Activated T-cell treated with anti-CD3 and anti-CD28 coated beads, Interleukin-2, amount 50 U/mL, for 48 hours (primary cell): Measurements from ENCODE around the gene ATRNL1.

ENCODE experiments used
- DNase-seq, 2 experiments: peaks; one replicate each; pipeline ENCODE4 v3.0.0-alpha.2; 2020

The ATRNL1 gene

GRCh38 chr10:115854740-115855435 lies 761.7 kb downstream of the ATRNL1 start:
- no peak for DNase-seq

DNA sequence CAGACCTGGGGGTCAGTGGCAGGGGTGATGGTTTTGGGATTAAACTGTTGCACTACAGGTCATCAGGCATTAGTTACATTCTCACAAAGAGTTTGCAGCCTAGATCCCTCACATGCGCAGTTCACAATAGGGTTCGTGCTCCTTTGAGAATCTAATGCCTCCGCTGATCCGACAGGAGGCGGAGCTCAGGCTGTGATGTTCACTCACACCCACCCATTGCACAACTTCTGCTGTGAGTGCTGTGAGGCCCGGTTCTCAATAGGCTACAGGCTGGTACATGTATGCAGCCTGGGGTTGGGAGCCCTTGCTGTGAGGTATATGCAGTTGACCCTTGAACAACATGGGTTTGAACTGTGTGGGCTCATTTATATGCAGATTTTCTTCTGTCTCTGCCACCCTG lies 763.4 kb downstream of the ATRNL1 start:
- DNase-seq: no peak

DNA sequence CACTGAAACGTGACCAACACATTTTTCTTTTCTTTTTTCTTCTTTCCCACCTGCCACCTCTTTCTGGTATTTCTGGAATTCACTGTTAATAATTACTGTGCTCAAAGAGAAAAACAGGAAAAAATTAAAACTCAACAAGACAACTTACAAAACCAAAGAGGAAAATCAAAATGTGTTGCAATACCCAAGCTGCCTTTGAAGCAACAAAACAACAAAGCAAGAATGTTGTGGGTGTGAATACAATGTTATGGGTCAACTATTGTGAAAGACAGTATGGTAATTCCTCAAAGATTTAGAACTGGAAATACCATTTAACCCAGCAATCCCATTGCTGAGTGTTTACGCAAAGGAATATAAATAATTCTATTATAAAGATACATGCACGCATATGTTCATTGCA lies 764.7 kb downstream of the ATRNL1 start:
- DNase-seq: no peak

GRCh38 chr10:115860182-115861107 lies 767.3 kb downstream of the ATRNL1 start:
- DNase-seq: no peak

DNA sequence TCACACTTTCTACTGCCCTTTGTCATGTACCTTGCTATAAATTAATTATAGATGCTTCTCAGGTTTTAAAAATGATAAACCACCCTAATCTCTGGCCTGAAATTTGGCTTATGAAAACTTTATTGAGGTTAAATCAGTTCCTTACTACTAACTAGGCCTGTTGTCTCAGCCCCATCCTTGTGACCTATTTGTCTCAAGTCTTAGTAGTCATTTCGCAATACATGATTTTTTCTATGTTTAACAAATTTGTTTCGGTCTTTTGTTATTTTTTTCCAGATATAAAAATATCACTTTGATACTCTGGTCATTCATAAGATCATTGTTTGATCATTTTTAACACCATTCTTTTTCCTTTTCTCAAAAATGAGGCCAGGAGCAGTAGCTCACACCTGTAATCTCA lies 768.3 kb downstream of the ATRNL1 start:
- DNase-seq: no peak

GRCh38 chr10:115861864-115862263 lies 768.7 kb downstream of the ATRNL1 start:
- DNase-seq: no peak

DNA sequence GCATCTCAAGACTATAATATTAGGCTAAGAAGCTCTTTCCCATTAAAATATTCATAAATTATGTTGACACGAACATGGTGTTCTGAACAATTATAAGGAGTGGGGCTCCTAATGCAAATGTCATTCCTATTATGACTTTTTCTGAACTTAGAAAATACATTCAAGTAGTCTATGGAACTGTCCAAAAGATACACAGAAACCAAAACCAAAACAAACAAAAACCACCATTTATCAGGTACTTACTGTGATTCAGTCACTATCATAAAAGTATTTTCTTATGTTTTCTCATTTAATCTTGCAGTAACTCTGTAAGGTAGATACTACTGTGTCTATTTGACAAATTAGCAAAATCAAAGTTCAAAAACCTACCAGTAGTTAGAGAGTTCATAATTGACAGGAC lies 773.0 kb downstream of the ATRNL1 start:
- DNase-seq: no peak

DNA sequence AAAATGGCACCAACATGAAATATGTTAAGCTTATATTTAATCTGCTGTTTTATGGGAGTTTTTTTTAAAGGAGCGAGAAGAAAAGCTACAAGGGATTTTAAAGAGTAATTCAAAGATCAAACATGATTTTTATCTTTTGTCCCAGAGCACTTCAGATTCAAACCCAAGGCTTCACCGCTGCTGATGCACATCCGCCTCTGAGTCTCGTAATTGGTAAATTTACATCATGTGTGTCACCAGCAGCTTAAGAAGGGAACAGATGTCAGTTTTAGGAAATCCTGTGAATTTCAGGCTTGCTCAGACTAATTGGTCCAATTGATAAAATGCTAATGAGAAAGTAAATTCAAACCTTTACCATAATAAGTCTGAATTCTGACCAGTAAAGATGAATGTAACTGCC lies 773.5 kb downstream of the ATRNL1 start:
- no peak for DNase-seq

DNA sequence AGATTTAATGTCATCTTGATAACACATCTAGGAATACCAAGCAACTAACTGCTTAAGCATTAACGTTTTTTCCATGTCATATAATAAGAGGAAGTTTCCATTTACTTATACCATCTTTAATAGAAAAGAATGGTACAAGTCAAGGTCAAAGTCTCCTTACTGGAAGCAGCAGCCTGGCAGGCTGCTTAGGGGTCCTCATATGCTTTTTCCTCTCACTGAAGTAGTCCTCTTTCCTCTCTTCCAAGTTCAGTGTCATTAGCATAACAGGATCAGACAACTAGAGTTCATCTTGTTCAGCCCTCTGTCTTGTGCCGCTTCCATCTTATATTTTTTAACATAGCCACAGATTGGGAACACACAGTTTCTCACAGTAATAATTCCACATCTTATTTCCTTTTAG lies 774.1 kb downstream of the ATRNL1 start:
- no peak for DNase-seq

- DNase-seq: no peak
Measured at GRCh38 chr10:115871855-115872254, 778.7 kb downstream of the ATRNL1 start.

GRCh38 chr10:115875172-115875571 lies 782.0 kb downstream of the ATRNL1 start:
- DNase-seq: no peak

DNA sequence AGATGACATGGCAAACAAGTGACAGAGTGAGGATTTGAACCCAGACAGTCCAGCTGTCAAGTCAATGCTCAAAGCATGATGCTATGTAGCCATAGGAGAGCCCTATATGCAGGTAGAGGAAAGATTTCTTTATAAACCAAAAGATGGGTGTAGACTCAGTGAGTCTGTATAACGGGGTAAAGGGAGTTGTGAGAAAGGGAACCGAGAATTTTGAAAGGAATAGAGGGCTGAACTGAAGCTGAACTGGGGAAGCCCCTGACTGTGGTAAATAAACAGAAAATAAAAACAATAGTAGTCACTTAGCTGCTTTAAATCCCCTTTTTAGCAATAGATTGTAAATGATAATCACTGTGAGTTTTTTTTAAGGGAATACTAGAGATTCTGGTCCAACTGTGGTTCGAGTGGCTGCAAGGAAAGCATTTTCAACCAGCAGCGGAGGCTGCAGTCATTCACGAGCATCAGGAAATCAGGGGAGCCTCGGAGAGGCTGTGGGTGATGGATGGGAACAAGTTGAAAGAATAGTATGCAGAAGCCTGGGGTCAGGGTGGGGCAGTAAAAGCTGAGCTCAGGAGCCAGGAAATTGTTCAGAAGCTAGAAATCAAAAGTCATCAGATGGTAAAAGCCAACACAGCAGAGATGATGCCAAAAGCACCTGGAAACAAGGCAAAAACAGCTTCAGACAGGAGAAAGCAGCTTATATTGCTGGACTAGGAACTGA lies 786.4 kb downstream of the ATRNL1 start:
- no peak for DNase-seq

- DNase-seq: no peak
Measured at GRCh38 chr10:115882021-115882420, 788.9 kb downstream of the ATRNL1 start.

DNA sequence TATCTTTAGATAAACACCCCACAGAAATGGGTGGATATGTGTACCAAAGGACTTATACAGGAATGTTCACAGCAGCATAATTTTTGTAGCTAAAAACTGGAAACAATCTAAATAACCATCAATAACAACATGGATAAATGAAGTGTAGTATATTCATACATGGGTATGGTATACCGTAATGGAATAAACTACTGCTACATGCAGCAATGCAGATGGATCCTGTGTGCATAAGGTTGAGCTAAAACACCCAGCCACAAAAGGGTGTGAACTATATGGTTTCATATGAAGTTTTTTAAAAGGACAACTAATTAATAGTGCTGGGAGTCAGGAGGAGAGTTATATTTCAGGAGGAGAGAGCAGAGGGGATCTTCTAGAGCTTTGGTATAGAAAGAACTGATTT lies 790.2 kb downstream of the ATRNL1 start:
- no peak for DNase-seq

- DNase-seq: no peak
Measured at GRCh38 chr10:115884331-115884730, 791.2 kb downstream of the ATRNL1 start.

- DNase-seq: no peak
Measured at GRCh38 chr10:115895166-115895565, 802.0 kb downstream of the ATRNL1 start.

DNA sequence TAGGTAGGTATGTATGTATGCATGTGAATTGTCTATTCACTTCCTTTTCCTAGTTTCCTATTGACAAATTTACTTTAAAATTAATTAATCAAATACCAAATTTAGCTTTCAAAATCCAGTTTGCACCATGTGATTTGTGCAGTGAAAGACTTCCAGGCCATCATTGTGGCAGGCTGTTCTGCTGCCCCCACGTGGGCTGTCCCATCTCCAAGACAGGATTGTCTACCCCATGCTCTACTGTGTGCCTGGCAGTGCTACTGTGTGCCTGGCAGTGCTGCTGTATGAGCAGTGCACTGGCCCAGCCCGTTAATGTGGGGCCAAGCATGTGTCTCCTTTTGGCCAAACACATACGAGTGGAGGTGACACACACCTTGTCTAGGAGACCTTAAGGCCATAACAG lies 805.1 kb downstream of the ATRNL1 start:
- no peak for DNase-seq

- DNase-seq: no peak
Measured at GRCh38 chr10:115902596-115902995, 809.4 kb downstream of the ATRNL1 start.

- DNase-seq: no peak
Measured at GRCh38 chr10:115903207-115903606, 810.0 kb downstream of the ATRNL1 start.

DNA sequence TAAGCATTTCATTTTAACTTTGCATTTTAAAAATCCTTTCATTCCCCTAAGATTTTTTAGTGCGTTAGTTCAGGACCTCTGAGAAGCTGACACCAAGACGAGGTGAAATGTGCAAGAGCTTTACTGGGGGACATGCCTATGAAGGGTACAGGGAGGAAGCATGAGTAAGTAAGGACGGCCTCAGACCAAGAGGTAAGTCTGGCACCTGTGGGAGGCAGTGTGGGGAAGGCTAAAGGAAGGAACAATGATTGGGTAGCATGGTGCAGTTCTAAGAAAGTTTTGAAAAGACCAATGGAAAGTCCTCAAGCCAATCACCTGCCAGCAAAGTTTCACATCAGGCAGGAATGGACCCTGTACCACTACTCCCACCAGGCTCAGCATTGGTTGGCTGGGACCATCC lies 810.7 kb downstream of the ATRNL1 start:
- DNase-seq: no peak

- no peak for DNase-seq
Measured at GRCh38 chr10:115909037-115909436, 815.9 kb downstream of the ATRNL1 start.

GRCh38 chr10:115909962-115910731 lies 817.0 kb downstream of the ATRNL1 start:
- DNase-seq: no peak

GRCh38 chr10:115914475-115914874 lies 821.3 kb downstream of the ATRNL1 start:
- DNase-seq: no peak
